WTC11 (cell line): Measurements from ENCODE around the gene F2RL2.

Experiments
- HMGXB4 ChIP-seq: sonication (generic); formaldehyde crosslinking; IDR thresholded peaks from 2 replicates; pipeline ENCODE4 v1.8.1; 2023; ENCODE audit warnings: mild to moderate bottlenecking, moderate library complexity, missing genetic modification reagents
- MYBL2 ChIP-seq: sonication (generic); formaldehyde crosslinking; IDR thresholded peaks from 2 replicates; pipeline ENCODE4 v1.8.1; 2023; ENCODE audit warnings: mild to moderate bottlenecking, moderate library complexity, missing genetic modification reagents
- NFYB ChIP-seq: sonication (generic); formaldehyde crosslinking; conservative IDR thresholded peaks from 2 replicates; pipeline ENCODE4 v1.8.0; 2022; ENCODE audit warnings: low read depth, missing genetic modification reagents
- NR2C2 ChIP-seq: sonication (generic); formaldehyde crosslinking; IDR thresholded peaks from 2 replicates; pipeline ENCODE4 v1.8.0; 2022; ENCODE audit warnings: mild to moderate bottlenecking, missing genetic modification reagents
- SP1 ChIP-seq: sonication (generic); formaldehyde crosslinking; conservative IDR thresholded peaks from 2 replicates; pipeline ENCODE4 v1.8.1; 2022; ENCODE audit warnings: missing genetic modification reagents
- ZBTB21 ChIP-seq: sonication (generic); formaldehyde crosslinking; IDR thresholded peaks from 2 replicates; pipeline ENCODE4 v1.8.1; 2023; ENCODE audit warnings: mild to moderate bottlenecking, missing genetic modification reagents, borderline replicate concordance
- ZNF423 ChIP-seq: fragments of 250-450 bp; sonication (Bioruptor Pico); IDR thresholded peaks from 2 replicates; pipeline ENCODE4 v2.1.2; 2022; ENCODE audit warnings: mild to moderate bottlenecking, moderate library complexity
- TF ChIP-seq, protein P1 (sequence below): fragments of 200-600 bp; IDR thresholded peaks from 2 replicates; pipeline ENCODE4 v1.8.0; 2022; ENCODE audit warnings: antibody characterized with exemption

- TF ChIP-seq ZBTB21 (CRISPR knock-in tag) (no peak), MYBL2 (CRISPR knock-in tag) (no peak), NR2C2 (CRISPR knock-in tag) (no peak), ZNF423 (CRISPR knock-in tag) (no peak), HMGXB4 (CRISPR knock-in tag) (no peak), SP1 (CRISPR knock-in tag) (no peak), NFYB (CRISPR knock-in tag) (no peak)
- TF ChIP-seq, protein P1, sequence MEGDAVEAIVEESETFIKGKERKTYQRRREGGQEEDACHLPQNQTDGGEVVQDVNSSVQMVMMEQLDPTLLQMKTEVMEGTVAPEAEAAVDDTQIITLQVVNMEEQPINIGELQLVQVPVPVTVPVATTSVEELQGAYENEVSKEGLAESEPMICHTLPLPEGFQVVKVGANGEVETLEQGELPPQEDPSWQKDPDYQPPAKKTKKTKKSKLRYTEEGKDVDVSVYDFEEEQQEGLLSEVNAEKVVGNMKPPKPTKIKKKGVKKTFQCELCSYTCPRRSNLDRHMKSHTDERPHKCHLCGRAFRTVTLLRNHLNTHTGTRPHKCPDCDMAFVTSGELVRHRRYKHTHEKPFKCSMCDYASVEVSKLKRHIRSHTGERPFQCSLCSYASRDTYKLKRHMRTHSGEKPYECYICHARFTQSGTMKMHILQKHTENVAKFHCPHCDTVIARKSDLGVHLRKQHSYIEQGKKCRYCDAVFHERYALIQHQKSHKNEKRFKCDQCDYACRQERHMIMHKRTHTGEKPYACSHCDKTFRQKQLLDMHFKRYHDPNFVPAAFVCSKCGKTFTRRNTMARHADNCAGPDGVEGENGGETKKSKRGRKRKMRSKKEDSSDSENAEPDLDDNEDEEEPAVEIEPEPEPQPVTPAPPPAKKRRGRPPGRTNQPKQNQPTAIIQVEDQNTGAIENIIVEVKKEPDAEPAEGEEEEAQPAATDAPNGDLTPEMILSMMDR = no peak
Measured at GRCh38 chr5:76642390-76643040, 19.3 kb upstream of the F2RL2 start.
